BLaER1 treated with 17β-estradiol and CSF1 and Interleukin-3, amounts not matched to agents 10 nM and 100 nM (cell line): ENCODE results near the gene PDE1A.

Experiments
- H3K27ac ChIP-seq, 11 experiments: shearing (Covaris generic); formaldehyde crosslinking; 2 replicates each; pipeline ENCODE4 v1.8.1; 2022
- H3K27me3 ChIP-seq, 11 experiments: shearing (Covaris generic); formaldehyde crosslinking; 2 replicates each; pipeline ENCODE4 v1.8.1; 2022
- H3K36me3 ChIP-seq, 11 experiments: shearing (Covaris generic); formaldehyde crosslinking; 2 replicates each; pipeline ENCODE4 v1.8.1; 2022
- H3K4me1 ChIP-seq, 10 experiments: shearing (Covaris generic); formaldehyde crosslinking; 2 replicates each; pipeline ENCODE4 v1.8.1; 2022
- H3K4me2 ChIP-seq, 11 experiments: shearing (Covaris generic); formaldehyde crosslinking; 2 replicates each; pipeline ENCODE4 v1.8.1; 2022
- H3K4me3 ChIP-seq, 10 experiments: shearing (Covaris generic); formaldehyde crosslinking; 2 replicates each; pipeline ENCODE4 v1.8.1; 2022
- H3K9ac ChIP-seq, 11 experiments: shearing (Covaris generic); formaldehyde crosslinking; 2 replicates each; pipeline ENCODE4 v1.8.1; 2022
- H3K9me3 ChIP-seq, 11 experiments: shearing (Covaris generic); formaldehyde crosslinking; replicated peaks in 1 of 11; 2 replicates each; pipeline ENCODE4 v1.8.1; 2022
- H4K20me1 ChIP-seq, 11 experiments: shearing (Covaris generic); formaldehyde crosslinking; 2 replicates each; pipeline ENCODE4 v1.8.1; 2022
- Cebpa-rat ChIP-seq, 11 experiments: shearing (Covaris generic); IDR thresholded peaks; 2 replicates each; pipeline ENCODE4 v1.8.1; 2022

Gene PDE1A

GRCh38 chr2:182444806-182445205 lies 18.0 kb upstream of the PDE1A start:
- peaks cover 0 to 10% (median 7%) of the 10 kb centered on the region in 11 experiments; a peak in 8 of 22 replicates for H3K9me3 ChIP-seq
- no peaks in the 10 kb centered on the region for H3K36me3 ChIP-seq
- H3K9ac ChIP-seq: no peak overlapping the region
- H3K4me2 ChIP-seq: no peak overlapping the region
- no peak overlapping the region for H3K4me3 ChIP-seq
- H3K27me3 ChIP-seq: no peaks in the 10 kb centered on the region
- no peak for TF ChIP-seq Cebpa-rat (IDR thresholded peaks at IDR 0.05)
- no peaks in the 10 kb centered on the region for H3K4me1 ChIP-seq
- H4K20me1 ChIP-seq: no peaks in the 10 kb centered on the region
- H3K27ac ChIP-seq: no peak overlapping the region

GRCh38 chr2:182444170-182444569 lies 17.3 kb upstream of the PDE1A start:
- no peak overlapping the region for H3K9ac ChIP-seq
- no peak overlapping the region for H3K27ac ChIP-seq
- TF ChIP-seq Cebpa-rat (IDR thresholded peaks at IDR 0.05): no peak
- H3K9me3 ChIP-seq: peaks cover 0 to 10% (median 7%) of the 10 kb centered on the region in 11 experiments; a peak in 8 of 22 replicates
- no peaks in the 10 kb centered on the region for H4K20me1 ChIP-seq
- H3K4me3 ChIP-seq: no peak overlapping the region
- H3K36me3 ChIP-seq: no peaks in the 10 kb centered on the region
- H3K27me3 ChIP-seq: no peaks in the 10 kb centered on the region
- H3K4me2 ChIP-seq: no peak overlapping the region
- no peaks in the 10 kb centered on the region for H3K4me1 ChIP-seq

GRCh38 chr2:182436252-182436651 lies 9.4 kb upstream of the PDE1A start:
- no peak overlapping the region for H3K9ac ChIP-seq
- H3K4me3 ChIP-seq: no peak overlapping the region
- H3K27ac ChIP-seq: no peak overlapping the region
- H3K4me2 ChIP-seq: no peak overlapping the region
- no peaks in the 10 kb centered on the region for H3K36me3 ChIP-seq
- H4K20me1 ChIP-seq: no peaks in the 10 kb centered on the region
- H3K4me1 ChIP-seq: no peaks in the 10 kb centered on the region
- no peaks in the 10 kb centered on the region for H3K9me3 ChIP-seq
- H3K27me3 ChIP-seq: no peaks in the 10 kb centered on the region
- no peak for TF ChIP-seq Cebpa-rat (IDR thresholded peaks at IDR 0.05)

GRCh38 chr2:182435754-182436153 lies 8.9 kb upstream of the PDE1A start:
- no peaks in the 10 kb centered on the region for H3K27me3 ChIP-seq
- H3K27ac ChIP-seq: no peak overlapping the region
- no peak overlapping the region for H3K9ac ChIP-seq
- H3K4me2 ChIP-seq: no peak overlapping the region
- H3K9me3 ChIP-seq: no peaks in the 10 kb centered on the region
- H3K4me3 ChIP-seq: no peak overlapping the region
- H3K36me3 ChIP-seq: no peaks in the 10 kb centered on the region
- no peak for TF ChIP-seq Cebpa-rat (IDR thresholded peaks at IDR 0.05)
- no peaks in the 10 kb centered on the region for H3K4me1 ChIP-seq
- H4K20me1 ChIP-seq: no peaks in the 10 kb centered on the region

GRCh38 chr2:182432051-182432450 lies 5.2 kb upstream of the PDE1A start:
- no peaks in the 10 kb centered on the region for H4K20me1 ChIP-seq
- H3K27me3 ChIP-seq: no peaks in the 10 kb centered on the region

GRCh38 chr2:182428476-182428875 lies 1.6 kb upstream of the PDE1A start:
- no peaks in the 10 kb centered on the region for H4K20me1 ChIP-seq
- H3K36me3 ChIP-seq: no peaks in the 10 kb centered on the region
- no peak overlapping the region for H3K4me3 ChIP-seq
- no peaks in the 10 kb centered on the region for H3K9me3 ChIP-seq
- H3K27me3 ChIP-seq: no peaks in the 10 kb centered on the region
- no peaks in the 10 kb centered on the region for H3K4me1 ChIP-seq
- H3K9ac ChIP-seq: no peak overlapping the region
- H3K4me2 ChIP-seq: no peak overlapping the region
- TF ChIP-seq Cebpa-rat (IDR thresholded peaks at IDR 0.05): no peak
- no peak overlapping the region for H3K27ac ChIP-seq

More at GRCh38 chr2:182432051-182432450, 5.2 kb upstream of the PDE1A start:
- Histone ChIP-seq H3K9ac (no peak overlapping the region), H3K27ac (no peak overlapping the region), H3K9me3 (no peaks in the 10 kb centered on the region), H3K4me1 (no peaks in the 10 kb centered on the region), H3K4me3 (no peak overlapping the region), H3K4me2 (no peak overlapping the region), H3K36me3 (no peaks in the 10 kb centered on the region)
- TF ChIP-seq Cebpa-rat (IDR thresholded peaks at IDR 0.05): no peak

GRCh38 chr2:182426082-182426917 lies 536 bp downstream of the PDE1A start:
- TF ChIP-seq Cebpa-rat (IDR thresholded peaks at IDR 0.05): no peak

GRCh38 chr2:182422864-182423263 lies 4.0 kb downstream of the PDE1A start:
- H4K20me1 ChIP-seq: no peaks in the 10 kb centered on the region
- no peak overlapping the region for H3K9ac ChIP-seq
- no peaks in the 10 kb centered on the region for H3K4me1 ChIP-seq
- H3K27me3 ChIP-seq: no peaks in the 10 kb centered on the region
- no peak for TF ChIP-seq Cebpa-rat (IDR thresholded peaks at IDR 0.05)
- no peaks in the 10 kb centered on the region for H3K36me3 ChIP-seq
- H3K9me3 ChIP-seq: no peaks in the 10 kb centered on the region
- no peak overlapping the region for H3K27ac ChIP-seq
- H3K4me3 ChIP-seq: no peak overlapping the region
- H3K4me2 ChIP-seq: no peak overlapping the region

More at GRCh38 chr2:182426082-182426917, 536 bp downstream of the PDE1A start:
- Histone ChIP-seq H3K9me3 (no peaks in the 10 kb centered on the region), H3K4me2 (no peak overlapping the region), H3K27ac (no peak overlapping the region), H4K20me1 (no peaks in the 10 kb centered on the region), H3K4me3 (no peak overlapping the region), H3K27me3 (no peaks in the 10 kb centered on the region), H3K4me1 (no peaks in the 10 kb centered on the region), H3K36me3 (no peaks in the 10 kb centered on the region), H3K9ac (no peak overlapping the region)

- Histone ChIP-seq H3K27me3 (no peaks in the 10 kb centered on the region), H3K36me3 (no peaks in the 10 kb centered on the region), H4K20me1 (no peaks in the 10 kb centered on the region), H3K4me3 (no peak overlapping the region), H3K9me3 (no peaks in the 10 kb centered on the region), H3K27ac (no peak overlapping the region), H3K4me1 (no peaks in the 10 kb centered on the region), H3K9ac (no peak overlapping the region), H3K4me2 (no peak overlapping the region)
- TF ChIP-seq Cebpa-rat (IDR thresholded peaks at IDR 0.05): no peak
Observed at GRCh38 chr2:182420669-182421068, 6.2 kb downstream of the PDE1A start.

GRCh38 chr2:182416861-182417260 lies 10.0 kb downstream of the PDE1A start:
- H3K9me3 ChIP-seq: no peaks in the 10 kb centered on the region
- TF ChIP-seq Cebpa-rat (IDR thresholded peaks at IDR 0.05): no peak
- no peaks in the 10 kb centered on the region for H3K4me1 ChIP-seq
- H4K20me1 ChIP-seq: no peaks in the 10 kb centered on the region
- no peak overlapping the region for H3K4me3 ChIP-seq
- no peak overlapping the region for H3K9ac ChIP-seq
- H3K36me3 ChIP-seq: no peaks in the 10 kb centered on the region
- H3K27me3 ChIP-seq: no peaks in the 10 kb centered on the region
- H3K4me2 ChIP-seq: no peak overlapping the region
- H3K27ac ChIP-seq: no peak overlapping the region
